ENCODE measurements around the gene NIPA2.

DNA sequence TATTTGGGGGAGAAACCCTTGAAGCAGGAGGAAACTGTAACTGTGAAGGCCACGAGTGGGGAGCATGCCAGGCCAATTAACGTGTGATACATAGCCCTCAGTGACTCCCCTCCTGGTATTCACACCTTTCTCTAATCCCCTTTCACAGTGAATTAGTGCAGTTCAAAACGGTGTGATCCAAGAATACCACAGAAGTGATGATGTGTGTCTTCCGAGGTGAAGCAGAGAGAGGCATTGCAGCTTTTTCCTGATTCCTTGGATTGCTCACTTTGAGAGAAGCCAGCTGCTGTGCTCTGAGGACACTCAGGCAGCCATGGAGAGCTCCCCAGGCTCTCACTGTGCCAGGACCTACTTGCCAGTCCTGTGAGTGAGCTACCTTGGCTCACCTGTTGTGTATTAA lies 17.3 kb downstream of the NIPA2 start:
- TF ChIP-seq HOXA7 (CRISPR knock-in tag; IDR thresholded peaks at IDR 0.05; ENCODE audit: borderline replicate concordance) (no peak), ZBTB7A (tag by site-specific recombination; IDR thresholded peaks at IDR 0.05; ENCODE audit: low read depth) (no peak), ZNF274 (IDR thresholded peaks at IDR 0.05; ENCODE audit: low read length) (no peak), ZNF274 (tag by site-specific recombination; IDR thresholded peaks at IDR 0.05; ENCODE audit: borderline replicate concordance) (no peak), ZNF473 (tag by site-specific recombination; IDR thresholded peaks at IDR 0.05) (no peak), ZNF785 (tag by site-specific recombination; IDR thresholded peaks at IDR 0.05) (no peak), ZBTB1 (tag by site-specific recombination; IDR thresholded peaks at IDR 0.05) (no peak), MZF1 (tag by site-specific recombination; IDR thresholded peaks at IDR 0.05; ENCODE audit: borderline replicate concordance) (no peak)
- TF ChIP-seq, protein P1, sequence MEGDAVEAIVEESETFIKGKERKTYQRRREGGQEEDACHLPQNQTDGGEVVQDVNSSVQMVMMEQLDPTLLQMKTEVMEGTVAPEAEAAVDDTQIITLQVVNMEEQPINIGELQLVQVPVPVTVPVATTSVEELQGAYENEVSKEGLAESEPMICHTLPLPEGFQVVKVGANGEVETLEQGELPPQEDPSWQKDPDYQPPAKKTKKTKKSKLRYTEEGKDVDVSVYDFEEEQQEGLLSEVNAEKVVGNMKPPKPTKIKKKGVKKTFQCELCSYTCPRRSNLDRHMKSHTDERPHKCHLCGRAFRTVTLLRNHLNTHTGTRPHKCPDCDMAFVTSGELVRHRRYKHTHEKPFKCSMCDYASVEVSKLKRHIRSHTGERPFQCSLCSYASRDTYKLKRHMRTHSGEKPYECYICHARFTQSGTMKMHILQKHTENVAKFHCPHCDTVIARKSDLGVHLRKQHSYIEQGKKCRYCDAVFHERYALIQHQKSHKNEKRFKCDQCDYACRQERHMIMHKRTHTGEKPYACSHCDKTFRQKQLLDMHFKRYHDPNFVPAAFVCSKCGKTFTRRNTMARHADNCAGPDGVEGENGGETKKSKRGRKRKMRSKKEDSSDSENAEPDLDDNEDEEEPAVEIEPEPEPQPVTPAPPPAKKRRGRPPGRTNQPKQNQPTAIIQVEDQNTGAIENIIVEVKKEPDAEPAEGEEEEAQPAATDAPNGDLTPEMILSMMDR (tag by site-specific recombination; IDR thresholded peaks at IDR 0.05) = no peak
- TF ChIP-seq, protein P2, sequence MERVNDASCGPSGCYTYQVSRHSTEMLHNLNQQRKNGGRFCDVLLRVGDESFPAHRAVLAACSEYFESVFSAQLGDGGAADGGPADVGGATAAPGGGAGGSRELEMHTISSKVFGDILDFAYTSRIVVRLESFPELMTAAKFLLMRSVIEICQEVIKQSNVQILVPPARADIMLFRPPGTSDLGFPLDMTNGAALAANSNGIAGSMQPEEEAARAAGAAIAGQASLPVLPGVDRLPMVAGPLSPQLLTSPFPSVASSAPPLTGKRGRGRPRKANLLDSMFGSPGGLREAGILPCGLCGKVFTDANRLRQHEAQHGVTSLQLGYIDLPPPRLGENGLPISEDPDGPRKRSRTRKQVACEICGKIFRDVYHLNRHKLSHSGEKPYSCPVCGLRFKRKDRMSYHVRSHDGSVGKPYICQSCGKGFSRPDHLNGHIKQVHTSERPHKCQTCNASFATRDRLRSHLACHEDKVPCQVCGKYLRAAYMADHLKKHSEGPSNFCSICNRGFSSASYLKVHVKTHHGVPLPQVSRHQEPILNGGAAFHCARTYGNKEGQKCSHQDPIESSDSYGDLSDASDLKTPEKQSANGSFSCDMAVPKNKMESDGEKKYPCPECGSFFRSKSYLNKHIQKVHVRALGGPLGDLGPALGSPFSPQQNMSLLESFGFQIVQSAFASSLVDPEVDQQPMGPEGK (tag by site-specific recombination; IDR thresholded peaks at IDR 0.05) = no peak
- TF ChIP-seq, protein P3, sequence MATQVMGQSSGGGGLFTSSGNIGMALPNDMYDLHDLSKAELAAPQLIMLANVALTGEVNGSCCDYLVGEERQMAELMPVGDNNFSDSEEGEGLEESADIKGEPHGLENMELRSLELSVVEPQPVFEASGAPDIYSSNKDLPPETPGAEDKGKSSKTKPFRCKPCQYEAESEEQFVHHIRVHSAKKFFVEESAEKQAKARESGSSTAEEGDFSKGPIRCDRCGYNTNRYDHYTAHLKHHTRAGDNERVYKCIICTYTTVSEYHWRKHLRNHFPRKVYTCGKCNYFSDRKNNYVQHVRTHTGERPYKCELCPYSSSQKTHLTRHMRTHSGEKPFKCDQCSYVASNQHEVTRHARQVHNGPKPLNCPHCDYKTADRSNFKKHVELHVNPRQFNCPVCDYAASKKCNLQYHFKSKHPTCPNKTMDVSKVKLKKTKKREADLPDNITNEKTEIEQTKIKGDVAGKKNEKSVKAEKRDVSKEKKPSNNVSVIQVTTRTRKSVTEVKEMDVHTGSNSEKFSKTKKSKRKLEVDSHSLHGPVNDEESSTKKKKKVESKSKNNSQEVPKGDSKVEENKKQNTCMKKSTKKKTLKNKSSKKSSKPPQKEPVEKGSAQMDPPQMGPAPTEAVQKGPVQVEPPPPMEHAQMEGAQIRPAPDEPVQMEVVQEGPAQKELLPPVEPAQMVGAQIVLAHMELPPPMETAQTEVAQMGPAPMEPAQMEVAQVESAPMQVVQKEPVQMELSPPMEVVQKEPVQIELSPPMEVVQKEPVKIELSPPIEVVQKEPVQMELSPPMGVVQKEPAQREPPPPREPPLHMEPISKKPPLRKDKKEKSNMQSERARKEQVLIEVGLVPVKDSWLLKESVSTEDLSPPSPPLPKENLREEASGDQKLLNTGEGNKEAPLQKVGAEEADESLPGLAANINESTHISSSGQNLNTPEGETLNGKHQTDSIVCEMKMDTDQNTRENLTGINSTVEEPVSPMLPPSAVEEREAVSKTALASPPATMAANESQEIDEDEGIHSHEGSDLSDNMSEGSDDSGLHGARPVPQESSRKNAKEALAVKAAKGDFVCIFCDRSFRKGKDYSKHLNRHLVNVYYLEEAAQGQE (tag by site-specific recombination; IDR thresholded peaks at IDR 0.05) = no peak
